GM19468 (cell line): ENCODE measurements around the gene PTPRG.
"Not testable (repeated sequence)": the region's sequence is repeated elsewhere in the genome, so short reads cannot be mapped to it uniquely, and the experiment has no call there.

Experiments used
- ATAC-seq: cut with Tn5 transposase; IDR thresholded peaks from one replicate; pipeline ENCODE4 v1.9.1; 2021; ENCODE audit warnings: mild to moderate bottlenecking, moderate library complexity, moderate number of reproducible peaks; ENCODE audit not compliant: unreplicated experiment; ENCODE audit errors: extremely low read depth

PTPRG gene

GRCh38 chr3:61679026-61679425 lies 117.7 kb downstream of the PTPRG start:
- ATAC-seq, result no peak

GRCh38 chr3:61680617-61681016 lies 119.2 kb downstream of the PTPRG start:
- no peak for ATAC-seq

- ATAC-seq, result no peak
These were observed 120.3 kb downstream of the PTPRG start for GRCh38 chr3:61681636-61682035.

DNA sequence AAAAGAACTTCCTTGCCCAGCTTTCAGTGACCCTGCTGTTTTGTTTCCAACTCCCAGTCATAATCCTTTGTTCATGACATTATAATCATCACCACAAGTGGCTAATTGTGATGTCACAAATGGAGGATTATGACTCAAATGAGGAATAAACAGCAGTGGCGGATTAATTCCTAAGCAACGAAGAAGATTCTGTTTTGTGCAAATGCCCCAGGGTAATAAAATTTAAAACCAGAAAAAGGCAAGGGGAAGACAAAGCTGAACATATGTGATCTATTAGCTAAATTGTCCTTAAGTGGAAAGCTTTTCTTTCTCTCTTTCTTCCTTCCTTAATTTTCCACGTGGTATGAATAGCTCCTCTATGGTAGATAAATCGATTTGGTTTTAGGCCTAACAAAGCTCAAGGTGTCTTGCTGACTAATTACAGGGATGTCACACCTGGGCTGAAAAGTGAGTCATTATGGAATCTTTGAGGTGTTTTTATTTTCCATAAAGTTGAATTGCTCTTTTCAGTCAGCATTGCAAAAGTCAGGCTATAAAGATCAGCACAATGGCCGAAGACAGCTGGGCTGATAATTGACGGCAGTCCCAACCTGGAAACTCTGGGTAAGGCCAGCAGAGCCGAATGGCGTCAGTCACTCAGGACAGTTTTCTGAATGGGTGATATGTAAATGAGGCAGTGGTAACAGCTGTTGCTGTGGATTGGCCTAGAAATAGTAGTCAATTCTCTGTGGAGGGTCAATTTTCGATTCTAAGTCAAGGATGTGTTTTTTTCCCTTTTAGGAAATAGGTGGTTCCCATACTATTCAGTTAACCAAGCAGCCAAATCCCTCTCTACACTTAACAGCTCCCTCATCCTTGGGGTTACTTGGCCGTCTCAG lies 121.5 kb downstream of the PTPRG start:
- no peak for ATAC-seq

GRCh38 chr3:61683549-61684236 lies 122.3 kb downstream of the PTPRG start:
- no peak for ATAC-seq

GRCh38 chr3:61684386-61684785 lies 123.0 kb downstream of the PTPRG start:
- no peak for ATAC-seq

DNA sequence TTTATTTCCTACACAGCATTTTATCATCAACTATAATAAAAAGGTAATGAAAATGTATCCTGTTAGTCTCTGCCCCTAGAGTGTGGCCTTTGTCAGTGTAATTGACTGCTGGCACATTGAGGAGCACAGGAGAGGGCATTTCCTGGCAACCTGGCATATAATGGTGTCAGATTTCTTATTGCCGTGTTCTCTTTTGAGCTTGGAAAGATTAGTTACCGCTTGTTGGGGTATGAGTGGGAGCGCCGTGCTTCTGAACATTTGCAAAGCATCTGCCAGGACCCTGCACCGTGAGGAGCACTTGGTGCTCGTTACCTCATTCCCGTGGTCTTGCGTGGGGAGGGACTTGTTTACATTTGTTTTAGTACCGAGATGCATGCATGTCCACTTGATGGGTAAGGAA lies 124.4 kb downstream of the PTPRG start:
- ATAC-seq, result no peak

DNA sequence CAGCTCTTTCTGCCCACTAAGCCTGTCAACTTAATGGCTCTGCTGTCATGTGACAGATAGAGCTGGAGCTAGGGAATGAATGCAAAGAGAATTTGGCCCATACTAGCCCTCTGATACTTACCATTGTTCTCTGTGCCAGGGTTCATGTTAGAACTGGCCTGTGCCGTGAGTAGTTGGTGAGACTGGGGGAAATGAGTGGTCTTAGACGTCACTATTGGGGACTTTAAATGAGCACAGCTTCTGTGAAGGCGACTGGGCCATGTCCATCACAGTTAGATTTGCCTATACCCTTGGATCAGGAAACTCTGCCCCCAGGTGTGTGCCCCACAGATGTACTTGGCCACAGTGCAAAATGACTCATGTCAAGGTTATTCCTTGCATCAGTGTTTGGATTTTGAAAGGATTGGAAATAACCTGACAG lies 124.9 kb downstream of the PTPRG start:
- ATAC-seq, result no peak

GRCh38 chr3:61687206-61687605 lies 125.8 kb downstream of the PTPRG start:
- no peak for ATAC-seq

DNA sequence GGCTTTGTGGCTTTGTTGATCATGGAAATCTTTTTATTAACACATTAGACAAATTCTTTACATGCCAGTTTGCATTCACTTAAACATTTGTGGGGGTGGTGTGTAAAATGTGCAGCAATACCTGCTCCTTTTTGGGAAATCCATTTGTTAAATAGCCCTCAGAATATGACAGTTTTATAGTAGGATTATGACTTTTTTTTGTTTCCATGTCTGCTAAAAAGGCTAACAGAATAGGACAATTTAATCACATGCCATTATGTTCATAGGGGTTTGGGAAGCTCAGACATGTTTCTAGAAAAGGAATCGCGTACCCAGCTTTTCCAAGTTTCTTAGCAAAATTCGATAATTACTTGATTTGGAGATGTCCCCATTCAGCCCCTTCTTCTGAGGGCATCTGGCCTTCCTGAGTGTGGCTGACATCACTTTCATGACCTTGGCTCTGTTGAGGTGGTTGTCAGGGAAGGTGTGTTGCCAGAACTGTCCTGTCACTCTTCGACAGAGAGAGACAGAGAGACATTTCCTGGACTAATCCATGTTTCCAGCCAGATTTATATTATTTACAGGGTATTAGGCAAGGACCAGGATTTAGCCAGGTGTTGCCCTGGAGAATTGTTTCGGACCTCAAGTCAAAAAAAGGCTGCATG lies 126.4 kb downstream of the PTPRG start:
- ATAC-seq, result no peak

DNA sequence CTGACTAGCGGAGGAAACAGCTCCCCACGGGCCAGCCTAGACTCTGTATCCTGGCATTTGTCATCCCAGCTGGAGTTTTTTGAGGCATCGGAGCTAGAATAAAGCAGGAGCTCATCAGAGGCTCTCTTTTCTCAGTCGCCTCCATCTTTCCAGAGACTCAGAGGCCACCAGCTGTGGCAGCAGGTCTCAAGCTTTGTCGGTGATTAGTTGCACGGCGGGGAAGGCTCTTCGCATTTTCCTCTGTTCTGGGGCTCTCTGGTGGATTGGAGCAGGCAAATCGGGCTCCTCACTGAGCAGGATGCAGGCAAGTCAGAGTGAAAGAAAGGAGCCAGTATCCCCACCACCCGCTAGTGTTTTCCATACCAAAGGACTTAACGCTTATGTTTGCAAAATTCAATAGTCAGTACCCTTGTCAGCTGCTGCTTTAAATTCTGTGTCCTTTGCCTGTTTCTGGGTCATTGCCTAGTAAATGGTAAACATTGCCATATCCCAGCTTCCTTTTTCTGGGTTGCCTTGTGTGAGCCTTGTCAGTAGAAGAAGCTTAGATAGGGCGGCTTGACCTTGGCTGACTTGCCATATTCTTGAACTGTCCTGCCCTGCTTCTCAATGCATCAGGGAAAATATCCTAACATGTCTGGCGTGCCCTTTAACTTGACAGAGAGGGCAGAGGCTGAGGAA lies 127.1 kb downstream of the PTPRG start:
- ATAC-seq, result no peak

GRCh38 chr3:61690016-61690415 lies 128.6 kb downstream of the PTPRG start:
- no peak for ATAC-seq

- no peak for ATAC-seq
These were observed 130.1 kb downstream of the PTPRG start for GRCh38 chr3:61691466-61691865.

DNA sequence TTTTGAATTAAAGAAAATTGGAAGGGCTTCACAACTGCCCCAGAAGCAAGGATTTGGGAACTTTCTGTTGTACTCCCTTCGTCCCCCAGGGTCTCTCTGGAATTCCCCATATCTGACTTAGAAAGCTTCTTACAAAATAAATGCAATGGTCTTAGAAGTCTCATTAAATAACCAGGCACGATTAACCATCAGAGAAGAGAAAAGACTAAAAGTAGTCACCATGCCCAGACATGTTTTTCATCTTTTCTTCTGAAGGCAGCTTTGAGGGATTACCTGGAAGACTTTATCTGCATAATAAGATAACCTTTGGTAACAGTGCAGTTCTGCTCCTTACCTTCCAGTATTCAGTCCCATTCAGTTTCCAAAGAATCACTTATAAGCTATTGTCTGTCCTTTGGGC lies 135.9 kb downstream of the PTPRG start:
- no peak for ATAC-seq

DNA sequence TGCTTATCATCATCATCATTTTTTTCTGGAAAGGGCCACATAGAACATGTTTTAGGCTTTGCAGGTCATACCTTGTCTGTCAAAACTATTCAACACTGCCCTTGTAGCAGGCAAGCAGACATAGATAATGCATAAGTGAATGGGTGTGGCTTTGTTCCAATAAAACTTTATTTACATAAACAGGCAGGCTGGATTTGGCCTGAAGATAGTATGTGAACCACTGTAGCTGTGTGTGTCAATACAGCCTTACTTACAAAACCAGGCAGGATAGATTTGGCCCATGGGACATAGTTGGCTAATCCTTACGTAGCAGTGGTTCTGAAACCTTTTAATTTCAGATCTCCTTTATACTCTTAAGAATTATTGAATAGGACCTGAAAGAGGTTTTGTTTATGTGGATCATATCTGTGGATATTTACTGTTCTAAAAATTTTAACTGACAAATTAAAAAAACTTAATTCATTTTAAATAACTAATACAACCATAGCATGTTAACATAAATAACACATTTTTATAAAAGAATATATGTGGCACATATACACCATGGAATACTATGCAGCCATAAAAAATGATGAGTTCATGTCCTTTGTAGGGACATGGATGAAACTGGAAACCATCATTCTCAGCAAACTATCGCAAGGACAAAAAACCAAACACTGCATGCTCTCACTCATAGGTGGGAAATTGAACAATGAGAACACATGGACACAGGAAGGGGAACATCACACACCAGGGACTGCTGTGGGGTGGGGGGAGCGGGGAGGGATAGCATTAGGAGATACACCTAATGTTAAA lies 137.1 kb downstream of the PTPRG start:
- not testable (repeated sequence) for ATAC-seq

DNA sequence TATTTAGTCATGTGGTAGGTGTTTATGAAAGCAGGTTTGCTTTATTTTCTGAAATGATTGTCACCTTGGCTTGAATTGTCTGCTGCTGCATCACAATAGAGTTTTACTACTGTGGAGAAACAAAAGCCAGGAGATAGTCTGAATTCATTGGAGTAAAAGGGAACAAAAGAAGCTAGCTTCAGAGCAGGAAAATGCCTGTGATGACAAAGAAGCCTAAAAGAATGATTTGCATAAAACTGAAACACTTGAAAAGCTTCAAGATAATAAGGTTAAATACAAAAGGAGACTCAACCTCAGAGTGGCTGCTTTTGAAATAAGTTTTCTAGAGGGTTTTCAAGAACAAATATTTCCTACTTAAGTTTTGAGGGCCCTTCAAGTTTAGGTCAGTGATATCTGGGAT lies 138.3 kb downstream of the PTPRG start:
- no peak for ATAC-seq

- ATAC-seq, result no peak
These were observed 139.6 kb downstream of the PTPRG start for GRCh38 chr3:61701011-61701410.

- ATAC-seq, result no peak
These were observed 141.1 kb downstream of the PTPRG start for GRCh38 chr3:61702453-61702852.

DNA sequence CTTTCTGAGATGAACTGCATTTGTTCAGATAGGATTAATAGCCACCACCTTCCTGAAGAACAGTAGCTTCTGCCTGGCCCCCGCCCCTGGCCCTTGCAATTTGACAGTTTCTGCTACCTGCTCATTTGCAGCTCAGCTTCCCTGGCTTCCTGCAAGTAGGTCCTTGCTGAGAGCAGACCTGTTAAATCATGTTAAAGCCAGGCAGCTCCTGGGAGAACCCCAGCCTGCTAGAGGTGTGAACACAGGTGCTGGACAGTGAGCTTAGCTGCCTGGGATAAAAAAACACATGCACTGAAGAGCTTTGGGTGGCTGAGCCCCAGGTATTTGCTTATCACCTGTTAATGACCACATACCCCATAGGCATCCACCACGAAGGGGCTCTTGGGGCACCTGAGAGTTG lies 143.4 kb downstream of the PTPRG start:
- ATAC-seq, result no peak

DNA sequence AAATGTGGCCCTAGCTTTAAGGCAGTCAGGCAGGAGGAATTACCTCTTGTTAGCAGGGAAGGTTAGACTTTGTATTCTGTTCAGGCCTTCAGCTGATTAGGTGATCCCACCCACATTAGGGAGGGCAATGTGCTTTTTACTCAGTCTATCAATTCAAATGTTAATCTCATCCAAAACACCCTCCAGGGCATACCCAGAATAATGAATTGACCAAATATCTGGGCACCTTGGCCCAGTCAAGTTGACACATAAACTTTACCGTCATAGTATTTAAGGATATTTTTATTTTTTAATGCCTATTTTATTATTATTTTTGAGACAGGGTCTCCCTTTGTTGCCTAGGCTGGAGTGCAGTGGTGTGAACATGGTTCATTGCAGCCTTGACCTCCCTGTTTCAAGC lies 146.1 kb downstream of the PTPRG start:
- ATAC-seq, result no peak
